NCI-H524 treated with DMSO at 0.1 percent for 48 hours (cell line): Measurements from ENCODE around the gene DNAI2.

ENCODE experiments used
- DNase-seq: peaks from one replicate; lab custom pipeline; 2025; lab: John Stamatoyannopoulos, UW

The DNAI2 gene

DNA sequence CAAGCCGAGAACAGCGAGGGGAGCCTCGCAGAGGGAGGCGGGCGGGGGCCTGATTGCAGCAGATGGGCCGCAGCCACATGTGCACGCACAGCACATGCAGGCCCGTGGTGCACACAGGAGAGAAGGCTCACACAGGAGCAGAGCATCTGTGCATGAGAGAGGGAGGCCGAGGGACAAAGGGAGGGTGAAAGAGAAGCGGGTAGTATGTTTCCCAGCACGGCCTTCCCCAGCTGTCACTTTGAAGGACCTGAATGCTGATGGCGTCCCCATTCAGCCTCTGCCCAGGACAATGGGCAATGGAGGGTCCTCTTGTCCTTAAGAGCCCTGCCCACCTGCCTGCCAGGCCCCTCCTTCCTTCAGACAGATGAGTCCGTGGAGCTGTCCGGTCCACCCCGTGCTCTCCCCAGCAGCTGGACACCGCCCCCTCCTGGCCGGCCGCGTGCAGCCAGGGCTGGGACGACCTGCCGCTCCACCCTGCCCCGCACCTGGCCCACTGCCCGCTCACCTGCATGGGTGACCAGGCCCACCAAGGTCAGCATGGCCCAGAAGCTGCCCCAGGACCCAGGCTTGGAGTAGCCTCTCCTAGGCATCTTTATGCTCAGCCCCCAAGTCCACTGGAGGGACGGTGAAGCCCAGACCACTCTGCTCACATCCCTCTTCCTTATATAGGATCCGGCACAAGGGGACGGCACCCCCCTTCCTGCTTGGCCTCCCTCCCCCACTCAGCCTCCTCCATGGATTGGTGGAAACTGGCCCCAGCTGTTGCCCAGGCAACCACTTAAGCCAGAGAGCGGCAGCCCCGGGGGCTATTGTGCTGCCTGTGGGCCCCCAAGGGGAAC, 87.4 kb downstream of the DNAI2 start, which contains the start of gene BTBD17:
TSS of gene BTBD17 (minus strand) at position 639 of the 839 bp plus-strand sequence. CDS start at position 590, 49 bp downstream.
- peak; percentile 98 for DNase-seq

DNA sequence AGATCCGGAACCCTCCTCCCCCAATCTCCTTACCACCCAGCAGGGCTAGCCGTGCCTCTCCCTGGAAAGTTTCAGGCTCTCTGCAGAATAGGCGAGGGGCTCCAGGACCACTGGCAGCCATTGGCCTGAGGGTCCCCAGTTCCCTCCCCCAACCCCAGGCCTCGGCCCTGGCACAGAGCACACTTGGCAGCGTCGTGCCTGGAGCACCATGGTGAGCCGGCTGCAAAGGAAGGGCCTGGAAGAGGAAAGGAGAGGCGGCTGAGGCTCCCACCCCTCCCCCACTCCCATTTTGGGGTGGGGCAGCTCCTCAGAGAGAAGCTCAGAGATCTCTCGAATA, 88.0 kb downstream of the DNAI2 start:
- DNase-seq, result no peak

DNA sequence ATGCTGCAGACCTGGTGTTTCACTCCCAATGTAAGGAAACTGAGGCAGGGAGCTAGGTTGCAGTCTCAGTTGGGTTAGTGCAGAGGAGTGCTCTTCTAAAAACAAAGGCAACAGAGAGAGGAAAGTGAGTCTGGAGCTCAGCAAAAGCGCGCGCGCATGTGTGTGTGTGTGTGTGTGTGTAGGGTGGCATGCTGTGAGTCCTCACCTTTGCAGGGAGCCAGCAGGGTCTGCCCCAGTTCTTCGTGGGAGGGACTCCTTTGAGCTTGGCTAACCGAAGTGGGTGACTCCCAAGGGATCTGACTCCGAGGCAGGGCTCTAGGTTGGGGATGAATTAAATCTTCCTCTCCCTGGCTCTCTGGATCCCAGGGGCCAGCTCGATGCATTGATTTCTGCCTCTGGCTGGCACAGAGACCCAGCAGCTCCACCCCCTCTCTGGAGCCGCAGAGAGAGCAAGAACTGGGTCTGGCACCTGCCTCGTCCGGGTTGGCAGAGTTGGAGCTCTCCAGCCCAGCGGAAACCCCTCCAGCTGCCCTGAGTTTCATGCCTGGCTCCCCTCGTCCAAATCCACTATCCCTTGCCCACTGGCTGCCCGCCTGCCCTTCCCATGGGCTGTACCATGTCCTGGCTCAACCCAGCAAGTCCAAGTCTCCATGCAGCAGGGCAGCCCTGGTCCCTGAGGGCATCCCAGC, 88.9 kb downstream of the DNAI2 start:
- no peak for DNase-seq
